NCI-H2029 treated with DMSO at 0.1 percent for 48 hours (cell line): ENCODE results near the gene SLC2A8.

Source experiments
- DNase-seq: peaks from one replicate; lab custom pipeline; 2025; lab: John Stamatoyannopoulos, UW

Gene SLC2A8

GRCh38 chr9:127396808-127397645 is at the start of gene SLC2A8:
Gene SLC2A8 (plus strand): TSS chr9:127397169. CDS start chr9:127397231, 62 bp downstream.
- DNase-seq: peak; percentile 98

GRCh38 chr9:127347831-127348776 is 48.9 kb upstream of the SLC2A8 start:
- DNase-seq: no peak

GRCh38 chr9:127349483-127350113 is 47.4 kb upstream of the SLC2A8 start:
- DNase-seq: peak; percentile 7

- DNase-seq: no peak
These were observed 45.5 kb upstream of the SLC2A8 start for GRCh38 chr9:127351182-127352166.

GRCh38 chr9:127353882-127354281 is 43.1 kb upstream of the SLC2A8 start:
- DNase-seq: no peak

GRCh38 chr9:127356906-127357305 is 40.1 kb upstream of the SLC2A8 start:
- DNase-seq: no peak

- no peak for DNase-seq
These were observed 38.9 kb upstream of the SLC2A8 start for GRCh38 chr9:127358023-127358535.

- DNase-seq: no peak
These were observed 38.2 kb upstream of the SLC2A8 start for GRCh38 chr9:127358770-127359169.

GRCh38 chr9:127360250-127360649 is 36.7 kb upstream of the SLC2A8 start:
- DNase-seq: no peak

GRCh38 chr9:127360829-127361228 is 36.1 kb upstream of the SLC2A8 start:
- DNase-seq: no peak

- DNase-seq: no peak
These were observed 35.4 kb upstream of the SLC2A8 start for GRCh38 chr9:127361561-127361960.

- no peak for DNase-seq
These were observed 34.1 kb upstream of the SLC2A8 start for GRCh38 chr9:127362829-127363228.

GRCh38 chr9:127365461-127365860 is 31.5 kb upstream of the SLC2A8 start:
- no peak for DNase-seq

GRCh38 chr9:127366594-127366993 is 30.4 kb upstream of the SLC2A8 start:
- DNase-seq: no peak

- DNase-seq: no peak
These were observed 28.0 kb upstream of the SLC2A8 start for GRCh38 chr9:127368852-127369402.

- DNase-seq: no peak
These were observed 27.5 kb upstream of the SLC2A8 start for GRCh38 chr9:127369428-127369827.

- DNase-seq: no peak
These were observed 26.8 kb upstream of the SLC2A8 start for GRCh38 chr9:127370147-127370579.

GRCh38 chr9:127370672-127371648 is 26.0 kb upstream of the SLC2A8 start:
- no peak for DNase-seq

- DNase-seq: no peak
These were observed 16.5 kb upstream of the SLC2A8 start for GRCh38 chr9:127380479-127380878.
